ENCODE data around the gene PROKR1.

The PROKR1 gene

GRCh38 chr2:68692511-68692910 lies 49.1 kb downstream of the PROKR1 start:
- TF ChIP-seq TCF12 (IDR thresholded peaks at IDR 0.05; ENCODE audit: low read depth) (no peak), TAF1 (IDR thresholded peaks at IDR 0.05; ENCODE audit: low read depth) (no peak), EP300 (IDR thresholded peaks at IDR 0.05; ENCODE audit: borderline replicate concordance) (no peak), NFIC (IDR thresholded peaks at IDR 0.05) (no peak), CREB1 (IDR thresholded peaks at IDR 0.05; ENCODE audit: low read depth) (no peak), EGR1 (IDR thresholded peaks at IDR 0.05) (no peak), FOXM1 (IDR thresholded peaks at IDR 0.05; ENCODE audit: borderline replicate concordance, low read depth) (no peak), ZBTB7A (IDR thresholded peaks at IDR 0.05; ENCODE audit: low read depth) (no peak), CEBPB (IDR thresholded peaks at IDR 0.05) (no peak), REST (IDR thresholded peaks at IDR 0.05; ENCODE audit: low read depth) (no peak), USF1 (IDR thresholded peaks at IDR 0.05) (no peak), MAX (IDR thresholded peaks at IDR 0.05) (no peak), YY1 (IDR thresholded peaks at IDR 0.05; ENCODE audit: low read depth) (no peak), RAD21 (IDR thresholded peaks at IDR 0.05; ENCODE audit: low read depth) (no peak), TEAD4 (IDR thresholded peaks at IDR 0.05) (no peak)

GRCh38 chr2:68693951-68694350 lies 50.6 kb downstream of the PROKR1 start:
- TF ChIP-seq ZBTB7A (IDR thresholded peaks at IDR 0.05; ENCODE audit: low read depth) (no peak), TCF12 (IDR thresholded peaks at IDR 0.05; ENCODE audit: low read depth) (no peak), YY1 (IDR thresholded peaks at IDR 0.05; ENCODE audit: low read depth) (no peak), REST (IDR thresholded peaks at IDR 0.05; ENCODE audit: low read depth) (no peak), FOXM1 (IDR thresholded peaks at IDR 0.05; ENCODE audit: borderline replicate concordance, low read depth) (no peak), NFIC (IDR thresholded peaks at IDR 0.05) (no peak), TEAD4 (IDR thresholded peaks at IDR 0.05) (no peak), RAD21 (IDR thresholded peaks at IDR 0.05; ENCODE audit: low read depth) (no peak), EP300 (IDR thresholded peaks at IDR 0.05; ENCODE audit: borderline replicate concordance) (no peak), TAF1 (IDR thresholded peaks at IDR 0.05; ENCODE audit: low read depth) (no peak), CEBPB (IDR thresholded peaks at IDR 0.05) (no peak), CREB1 (IDR thresholded peaks at IDR 0.05; ENCODE audit: low read depth) (no peak), USF1 (IDR thresholded peaks at IDR 0.05) (no peak), EGR1 (IDR thresholded peaks at IDR 0.05) (no peak), MAX (IDR thresholded peaks at IDR 0.05) (no peak)

GRCh38 chr2:68695971-68696370 lies 52.6 kb downstream of the PROKR1 start:
- no peak for TF ChIP-seq NFIC (IDR thresholded peaks at IDR 0.05)
- no peak for TF ChIP-seq ZBTB7A (IDR thresholded peaks at IDR 0.05; ENCODE audit: low read depth)
- no peak for TF ChIP-seq EP300 (IDR thresholded peaks at IDR 0.05; ENCODE audit: borderline replicate concordance)
- no peak for TF ChIP-seq TEAD4 (IDR thresholded peaks at IDR 0.05)
- TF ChIP-seq REST (IDR thresholded peaks at IDR 0.05; ENCODE audit: low read depth): no peak
- no peak for TF ChIP-seq USF1 (IDR thresholded peaks at IDR 0.05)

DNA sequence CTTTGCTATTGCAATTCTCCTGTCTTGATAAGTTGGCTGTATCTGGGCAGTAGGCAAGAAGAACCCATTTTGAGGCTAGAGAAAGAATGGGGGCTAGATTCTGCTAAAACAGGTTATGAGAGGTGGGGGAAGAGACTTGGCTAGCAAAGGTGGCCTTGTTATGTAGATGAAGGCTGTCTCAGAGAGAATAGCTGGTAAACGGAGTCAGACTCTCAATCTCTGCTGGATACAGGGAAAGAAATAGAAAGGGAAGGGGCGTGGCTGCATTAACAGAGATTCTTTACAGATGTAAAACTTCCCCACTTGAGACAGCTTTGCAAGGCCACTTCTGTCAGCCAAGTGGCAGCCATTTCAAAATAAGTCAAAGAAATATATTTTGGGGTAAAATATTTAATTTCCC lies 53.2 kb downstream of the PROKR1 start:
- TF ChIP-seq TCF12 (IDR thresholded peaks at IDR 0.05; ENCODE audit: low read depth) (no peak), EP300 (IDR thresholded peaks at IDR 0.05; ENCODE audit: borderline replicate concordance) (no peak), FOXM1 (IDR thresholded peaks at IDR 0.05; ENCODE audit: borderline replicate concordance, low read depth) (no peak), USF1 (IDR thresholded peaks at IDR 0.05) (no peak), CREB1 (IDR thresholded peaks at IDR 0.05; ENCODE audit: low read depth) (no peak), YY1 (IDR thresholded peaks at IDR 0.05; ENCODE audit: low read depth) (no peak), TEAD4 (IDR thresholded peaks at IDR 0.05) (no peak), TAF1 (IDR thresholded peaks at IDR 0.05; ENCODE audit: low read depth) (no peak), REST (IDR thresholded peaks at IDR 0.05; ENCODE audit: low read depth) (no peak), EGR1 (IDR thresholded peaks at IDR 0.05) (no peak), RAD21 (IDR thresholded peaks at IDR 0.05; ENCODE audit: low read depth) (no peak), CEBPB (IDR thresholded peaks at IDR 0.05) (no peak), MAX (IDR thresholded peaks at IDR 0.05) (no peak), ZBTB7A (IDR thresholded peaks at IDR 0.05; ENCODE audit: low read depth) (no peak)

Data from Ishikawa (cell line).